BLaER1 treated with 17β-estradiol and CSF1 and Interleukin-3, amounts not matched to agents 10 nM and 100 nM (cell line): ENCODE results near the gene LY6G6C.
"Not testable (repeated sequence)": the region's sequence is repeated elsewhere in the genome, so short reads cannot be mapped to it uniquely, and the experiment has no call there.

Source experiments
- H3K27ac ChIP-seq, 11 experiments: shearing (Covaris generic); formaldehyde crosslinking; 2 replicates each; pipeline ENCODE4 v1.8.1; 2022
- H3K27me3 ChIP-seq, 11 experiments: shearing (Covaris generic); formaldehyde crosslinking; 2 replicates each; pipeline ENCODE4 v1.8.1; 2022
- H3K36me3 ChIP-seq, 11 experiments: shearing (Covaris generic); formaldehyde crosslinking; 2 replicates each; pipeline ENCODE4 v1.8.1; 2022
- H3K4me1 ChIP-seq, 10 experiments: shearing (Covaris generic); formaldehyde crosslinking; 2 replicates each; pipeline ENCODE4 v1.8.1; 2022
- H3K4me2 ChIP-seq, 11 experiments: shearing (Covaris generic); formaldehyde crosslinking; 2 replicates each; pipeline ENCODE4 v1.8.1; 2022
- H3K4me3 ChIP-seq, 10 experiments: shearing (Covaris generic); formaldehyde crosslinking; 2 replicates each; pipeline ENCODE4 v1.8.1; 2022
- H3K9ac ChIP-seq, 11 experiments: shearing (Covaris generic); formaldehyde crosslinking; 2 replicates each; pipeline ENCODE4 v1.8.1; 2022
- H3K9me3 ChIP-seq, 11 experiments: shearing (Covaris generic); formaldehyde crosslinking; replicated peaks in 1 of 11; 2 replicates each; pipeline ENCODE4 v1.8.1; 2022
- H4K20me1 ChIP-seq, 11 experiments: shearing (Covaris generic); formaldehyde crosslinking; 2 replicates each; pipeline ENCODE4 v1.8.1; 2022
- Cebpa-rat ChIP-seq, 11 experiments: shearing (Covaris generic); IDR thresholded peaks; 2 replicates each; pipeline ENCODE4 v1.8.1; 2022

Gene LY6G6C

GRCh38 chr6:31717499-31718222 is 3.9 kb downstream of the LY6G6C start:
- Histone ChIP-seq H3K27ac (no peak overlapping the region), H3K4me1 (peaks cover 14 to 47% (median 36%) of the 10 kb centered on the region in 10 experiments), H4K20me1 (no peaks in the 10 kb centered on the region), H3K9ac (no peak overlapping the region), H3K4me2 (no peak overlapping the region), H3K4me3 (no peak overlapping the region), H3K9me3 (no peaks in the 10 kb centered on the region), H3K27me3 (no peaks in the 10 kb centered on the region), H3K36me3 (no peaks in the 10 kb centered on the region)
- no peak for TF ChIP-seq Cebpa-rat (IDR thresholded peaks at IDR 0.05)

GRCh38 chr6:31715022-31715958 is 6.3 kb downstream of the LY6G6C start, which contains the start of gene LY6G6D:
Gene LY6G6D, plus strand, starts transcription at chr6:31715348. Its CDS starts 8 bp downstream, at chr6:31715356.
- Histone ChIP-seq H3K4me1 (peaks cover 37 to 53% (median 47%) of the 10 kb centered on the region in 10 experiments), H4K20me1 (no peaks in the 10 kb centered on the region), H3K4me2 (peak within 1 kb of the TSS; percentile 46 to 68 (median 62)), H3K9me3 (no peaks in the 10 kb centered on the region), H3K27me3 (no peaks in the 10 kb centered on the region), H3K36me3 (no peaks in the 10 kb centered on the region), H3K4me3 (no peak within 1 kb of the TSS), H3K27ac (peak within 1 kb of the TSS in 6 of 11 experiments; percentile 7 to 46 (median 18); a peak in 10 of 22 replicates), H3K9ac (peak within 1 kb of the TSS in 9 of 11 experiments; percentile 11 to 63 (median 45); a peak in 13 of 22 replicates)
- TF ChIP-seq Cebpa-rat (IDR thresholded peaks at IDR 0.05), result no peak

- Histone ChIP-seq H3K4me1 (peaks cover 43 to 60% (median 51%) of the 10 kb centered on the region in 10 experiments), H3K9ac (peak overlapping the region; percentile 0 to 63 (median 43); a peak in 15 of 22 replicates), H3K4me3 (no peak overlapping the region)
Measured at GRCh38 chr6:31713991-31714684, 7.4 kb downstream of the LY6G6C start.

GRCh38 chr6:31713465-31713864 is 8.1 kb downstream of the LY6G6C start:
- Histone ChIP-seq H3K27ac (peak overlapping the region in 2 of 11 experiments; percentile 34 to 46; a peak in 1 of 22 replicates), H4K20me1 (no peaks in the 10 kb centered on the region), H3K4me3 (no peak overlapping the region), H3K4me1 (peaks cover 43 to 67% (median 53%) of the 10 kb centered on the region in 10 experiments), H3K9ac (peak overlapping the region in 9 of 11 experiments; percentile 0 to 63 (median 45); a peak in 9 of 22 replicates), H3K4me2 (peak overlapping the region; percentile 46 to 68 (median 62); a peak in 20 of 22 replicates), H3K36me3 (no peaks in the 10 kb centered on the region), H3K9me3 (no peaks in the 10 kb centered on the region), H3K27me3 (no peaks in the 10 kb centered on the region)
- TF ChIP-seq Cebpa-rat (IDR thresholded peaks at IDR 0.05), result no peak

More at GRCh38 chr6:31713991-31714684, 7.4 kb downstream of the LY6G6C start:
- Histone ChIP-seq H3K36me3 (no peaks in the 10 kb centered on the region), H3K27ac (peak overlapping the region in 6 of 11 experiments; percentile 7 to 46 (median 18); a peak in 10 of 22 replicates), H3K4me2 (peak overlapping the region; percentile 46 to 68 (median 62)), H3K9me3 (no peaks in the 10 kb centered on the region), H4K20me1 (no peaks in the 10 kb centered on the region), H3K27me3 (no peaks in the 10 kb centered on the region)
- TF ChIP-seq Cebpa-rat (IDR thresholded peaks at IDR 0.05), result no peak

- TF ChIP-seq Cebpa-rat (IDR thresholded peaks at IDR 0.05), result no peak
- Histone ChIP-seq H3K27me3 (no peaks in the 10 kb centered on the region), H3K4me1 (peaks cover 48 to 78% (median 64%) of the 10 kb centered on the region in 10 experiments), H3K4me3 (no peak overlapping the region), H3K36me3 (no peaks in the 10 kb centered on the region), H3K9ac (peak overlapping the region in 6 of 11 experiments; percentile 13 to 60 (median 32); a peak in 5 of 22 replicates), H3K9me3 (no peaks in the 10 kb centered on the region), H4K20me1 (no peaks in the 10 kb centered on the region), H3K4me2 (peak overlapping the region; percentile 63 to 86 (median 82)), H3K27ac (peak overlapping the region in 3 of 11 experiments; percentile 6 to 40 (median 15); a peak in 2 of 22 replicates)
Measured at GRCh38 chr6:31712296-31712695, 9.2 kb downstream of the LY6G6C start.

GRCh38 chr6:31711233-31711632 is 10.3 kb downstream of the LY6G6C start:
- H3K9me3 ChIP-seq, result no peaks in the 10 kb centered on the region
- H3K4me1 ChIP-seq, result peaks cover 50 to 89% (median 74%) of the 10 kb centered on the region in 10 experiments
- peak overlapping the region; percentile 63 to 86 (median 82) for H3K4me2 ChIP-seq
- no peaks in the 10 kb centered on the region for H3K27me3 ChIP-seq
- H3K27ac ChIP-seq, result peak overlapping the region in 7 of 11 experiments; percentile 26 to 56 (median 50); a peak in 12 of 22 replicates
- H3K36me3 ChIP-seq, result no peaks in the 10 kb centered on the region
- H4K20me1 ChIP-seq, result no peaks in the 10 kb centered on the region
- H3K9ac ChIP-seq, result peak overlapping the region in 4 of 11 experiments; percentile 4 to 46 (median 21); a peak in 7 of 22 replicates
- H3K4me3 ChIP-seq, result peak overlapping the region in 2 of 10 experiments; percentile 21 to 30; a peak in 2 of 20 replicates
- no peak for TF ChIP-seq Cebpa-rat (IDR thresholded peaks at IDR 0.05)

- Histone ChIP-seq H3K9me3 (no peaks in the 10 kb centered on the region), H3K4me3 (peak overlapping the region in 2 of 10 experiments; percentile 21 to 30; a peak in 2 of 20 replicates), H3K36me3 (no peaks in the 10 kb centered on the region), H3K27me3 (no peaks in the 10 kb centered on the region), H3K4me2 (peak overlapping the region; percentile 63 to 86 (median 82)), H3K9ac (peak overlapping the region in 4 of 11 experiments; percentile 4 to 46 (median 21); a peak in 5 of 22 replicates), H3K27ac (peak overlapping the region in 8 of 11 experiments; percentile 19 to 56 (median 48); a peak in 13 of 22 replicates), H3K4me1 (peaks cover 50 to 90% (median 74%) of the 10 kb centered on the region in 10 experiments), H4K20me1 (no peaks in the 10 kb centered on the region)
- no peak for TF ChIP-seq Cebpa-rat (IDR thresholded peaks at IDR 0.05)
Measured at GRCh38 chr6:31710523-31711219, 10.9 kb downstream of the LY6G6C start.

- not testable (repeated sequence) for H3K9ac ChIP-seq, H3K4me3 ChIP-seq, H3K36me3 ChIP-seq, H3K9me3 ChIP-seq, H3K27me3 ChIP-seq, H4K20me1 ChIP-seq
- H3K27ac ChIP-seq, result 0 out of 22 replicates have a peak overlapping the region, but pooled peaks of 1 of the 11 experiments have one; percentile 40
- peaks cover 44 to 77% (median 66%) of the 10 kb centered on the region in 10 experiments for H3K4me1 ChIP-seq
- peak overlapping the region in 3 of 11 experiments; percentile 23 to 52 (median 35); a peak in 1 of 22 replicates for H3K4me2 ChIP-seq
Measured at GRCh38 chr6:31709157-31709556, 12.4 kb downstream of the LY6G6C start.
